Stimulated activated CD4-positive, alpha-beta T cell treated with anti-CD3 and anti-CD28 coated beads, Interleukin-1b, Interleukin-23, amount 100 ng/mL, for 1 hour (primary cell): ENCODE data around the gene ACAA2.

ENCODE experiments used
- DNase-seq, 2 donors: peaks; one replicate each; pipeline ENCODE4 v3.0.0-alpha.2; 2020; ENCODE audit warnings: low read depth in 2 of 2

ACAA2 gene

DNA sequence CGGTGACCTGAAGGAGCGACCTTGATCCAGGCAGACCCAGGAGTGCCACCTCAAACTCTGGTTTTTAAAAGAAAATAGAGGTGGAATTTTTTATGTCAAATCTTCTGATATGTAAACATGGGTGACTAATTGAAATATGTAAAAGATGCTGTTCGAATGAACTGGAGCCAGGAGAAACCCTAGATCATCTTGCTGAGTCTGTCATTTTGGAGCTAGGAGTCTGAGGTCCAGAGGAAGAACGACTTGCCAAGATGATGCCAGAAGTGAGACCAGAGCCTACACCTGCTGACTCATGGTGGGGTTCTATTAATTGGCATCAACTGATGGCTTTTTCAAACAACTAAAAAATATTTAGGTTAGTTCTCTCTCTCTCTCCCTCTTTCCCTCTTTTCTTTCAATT is 74.1 kb downstream of the ACAA2 start:
- no peak for DNase-seq

GRCh38 chr18:49738721-49739120 is 74.6 kb downstream of the ACAA2 start:
- no peak for DNase-seq

GRCh38 chr18:49734836-49735235 is 78.5 kb downstream of the ACAA2 start:
- DNase-seq = no peak

- no peak for DNase-seq
These were observed 79.3 kb downstream of the ACAA2 start for GRCh38 chr18:49733896-49734585.

DNA sequence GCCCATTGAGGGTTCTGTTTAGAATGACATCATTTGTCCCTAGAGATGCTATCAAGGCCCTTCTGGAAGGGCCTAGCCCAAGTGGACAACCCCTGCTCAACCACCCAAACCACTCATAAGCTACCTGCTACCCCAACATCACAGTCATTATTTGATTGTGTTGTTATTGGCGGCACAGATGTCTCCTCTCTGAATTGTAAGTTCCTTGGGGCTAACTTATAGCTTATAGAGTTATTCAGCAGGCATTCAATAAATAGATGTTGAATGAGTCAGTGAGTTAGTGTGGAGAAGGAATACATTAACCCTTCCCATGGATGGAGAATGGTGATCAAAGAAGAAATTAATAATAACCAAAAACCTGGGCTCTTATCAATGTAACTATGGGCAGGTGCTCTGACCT is 80.0 kb downstream of the ACAA2 start:
- DNase-seq = no peak
